IMR-90 (cell line): Measurements from ENCODE around the gene ZDHHC14. TPM values are rescaled to one million over a fixed set of nuclear protein-coding genes. Genes with fewer than 3 reads are reported as not detected.

Experiments
- ATAC-seq: fragments of 200-7000 bp; cut with Tn5 transposase; 2 replicates; pipeline ENCODE4 v1.9.1; 2020; ENCODE audit warnings: low read depth, mild to moderate bottlenecking, moderate library complexity
- BruUV-seq: library from RNA; stranded (reverse); fragments of 400-500 nt; replicated peaks from 2 replicates; lab custom pipeline; 2021; lab: Mats Ljungman, UMichigan
- CTCF ChIA-PET: fragments of 300-600 bp; formaldehyde crosslinking; extraction: SDS; loops from one replicate; lab custom pipeline; 2021; ENCODE audit warnings: antibody characterized with exemption; lab: Yijun Ruan, JAX
- POLR2A ChIA-PET: fragments of 300-600 bp; sonication (Branson Sonifier 250); formaldehyde crosslinking; loops from one replicate; lab custom pipeline; 2022; ENCODE audit warnings: antibody characterized with exemption; ENCODE audit not compliant: unreplicated experiment; lab: Charles Lee
- DNase-seq: peaks from one replicate; pipeline ENCODE4 v3.0.0; 2013
- H2AFZ ChIP-seq: replicated peaks from 2 replicates; pipeline ENCODE3; 2013; ENCODE audit warnings: low read length, mild to moderate bottlenecking; ENCODE audit not compliant: poor library complexity
- H2AK5ac ChIP-seq: 2 replicates; pipeline ENCODE4 v1.6.1; 2013; ENCODE audit warnings: low read depth, low read length, inconsistent platforms
- H2AK9ac ChIP-seq: replicated peaks from 2 replicates; pipeline ENCODE3; 2013; ENCODE audit warnings: mild to moderate bottlenecking, low read depth, low read length, moderate library complexity; ENCODE audit not compliant: poor library complexity
- H2BK120ac ChIP-seq: 2 replicates; pipeline ENCODE4 v1.6.1; 2013; ENCODE audit warnings: low read depth, low read length, inconsistent platforms
- H2BK15ac ChIP-seq: 3 replicates; pipeline ENCODE4 v1.6.1; 2013; ENCODE audit warnings: low read depth, low read length, inconsistent platforms
- H2BK20ac ChIP-seq: 2 replicates; pipeline ENCODE4 v1.6.1; 2013; ENCODE audit warnings: low read depth, mild to moderate bottlenecking, inconsistent platforms, low read length, moderate library complexity
- H2BK5ac ChIP-seq: 2 replicates; pipeline ENCODE4 v1.6.1; 2013; ENCODE audit warnings: mild to moderate bottlenecking, low read depth, low read length, inconsistent platforms; ENCODE audit not compliant: poor library complexity, severe bottlenecking
- H3K14ac ChIP-seq: replicated peaks from 2 replicates; pipeline ENCODE4 v1.6.1; 2013; ENCODE audit warnings: low read depth, low read length, inconsistent platforms
- H3K18ac ChIP-seq: 2 replicates; pipeline ENCODE4 v1.6.1; 2013; ENCODE audit warnings: low read depth, low read length, control low read depth
- H3K23ac ChIP-seq: 2 replicates; pipeline ENCODE4 v1.6.1; 2013; ENCODE audit warnings: low read depth, low read length, inconsistent platforms
- H3K27ac ChIP-seq: 2 replicates; pipeline ENCODE4 v1.5.1; 2013; ENCODE audit warnings: mild to moderate bottlenecking, control low read depth, low read length; ENCODE audit not compliant: insufficient read depth
- H3K27me3 ChIP-seq: 2 replicates; pipeline ENCODE4 v1.6.1; 2013; ENCODE audit warnings: low read length; ENCODE audit not compliant: control insufficient read depth, insufficient read depth
- H3K36me3 ChIP-seq: 2 replicates; pipeline ENCODE4 v1.6.1; 2013; ENCODE audit warnings: low read length, mixed read lengths; ENCODE audit not compliant: control insufficient read depth, insufficient read depth
- H3K4ac ChIP-seq: 2 replicates; pipeline ENCODE4 v1.6.1; 2013; ENCODE audit warnings: low read depth, low read length, inconsistent platforms
- H3K4me1 ChIP-seq: 2 replicates; pipeline ENCODE4 v1.6.1; 2013; ENCODE audit warnings: low read length, mixed read lengths; ENCODE audit not compliant: control insufficient read depth, insufficient read depth
- H3K4me2 ChIP-seq: 2 replicates; pipeline ENCODE4 v1.6.1; 2013; ENCODE audit warnings: low read depth, mild to moderate bottlenecking, control low read depth, low read length, moderate library complexity
- H3K4me3 ChIP-seq: 2 replicates; pipeline ENCODE4 v1.5.1; 2013; ENCODE audit warnings: low read depth, mild to moderate bottlenecking, control low read depth, low read length, moderate library complexity; ENCODE audit not compliant: insufficient read depth
- H3K56ac ChIP-seq: 2 replicates; pipeline ENCODE4 v1.6.1; 2013; ENCODE audit warnings: low read length, inconsistent platforms; ENCODE audit not compliant: insufficient read depth; ENCODE audit errors: extremely low read depth
- H3K79me1 ChIP-seq, 2 experiments: 2 replicates each; pipeline ENCODE4 v1.6.1; 2013; ENCODE audit warnings: low read length in 2 of 2, inconsistent platforms in 1 of 2, low read depth in 1 of 2
- H3K9ac ChIP-seq: 2 replicates; pipeline ENCODE4 v1.6.1; 2013; ENCODE audit warnings: low read depth, low read length, control low read depth
- H3K9me1 ChIP-seq: 2 replicates; pipeline ENCODE4 v1.6.1; 2013; ENCODE audit warnings: low read length, inconsistent platforms; ENCODE audit not compliant: insufficient read depth
- H3K9me3 ChIP-seq: 2 replicates; pipeline ENCODE4 v1.6.1; 2013; ENCODE audit warnings: low read length; ENCODE audit not compliant: control insufficient read depth, insufficient read depth
- H4K20me1 ChIP-seq: 2 replicates; pipeline ENCODE4 v1.6.1; 2013; ENCODE audit warnings: low read length, inconsistent platforms; ENCODE audit not compliant: insufficient read depth
- H4K5ac ChIP-seq: 2 replicates; pipeline ENCODE4 v1.6.1; 2013; ENCODE audit warnings: mild to moderate bottlenecking, low read depth, low read length, control low read depth
- H4K8ac ChIP-seq, 2 experiments: 2 replicates each; pipeline ENCODE4 v1.6.1; 2013; ENCODE audit warnings: low read depth in 2 of 2, low read length in 2 of 2, control low read depth in 1 of 2, inconsistent platforms in 1 of 2
- H4K91ac ChIP-seq: 2 replicates; pipeline ENCODE4 v1.6.1; 2013; ENCODE audit warnings: low read depth, low read length, inconsistent platforms; ENCODE audit not compliant: insufficient read depth
- BHLHE40 ChIP-seq: fragments of 150-350 bp; IDR thresholded peaks from 2 replicates; pipeline ENCODE4 v1.6.1; 2016; ENCODE audit warnings: mild to moderate bottlenecking, low read depth, low read length
- CHD1 ChIP-seq: IDR thresholded peaks from 2 replicates; pipeline ENCODE4 v1.6.1; 2012; ENCODE audit warnings: low read depth, low read length, improper control_type of control experiment
- FOS ChIP-seq: fragments of 150-350 bp; IDR thresholded peaks from 2 replicates; pipeline ENCODE4 v1.6.1; 2016; ENCODE audit warnings: low read depth, low read length
- MAFK ChIP-seq: IDR thresholded peaks from 2 replicates; pipeline ENCODE4 v1.6.1; 2012; ENCODE audit warnings: low read depth, low read length, improper control_type of control experiment
- MAZ ChIP-seq: IDR thresholded peaks from 2 replicates; pipeline ENCODE4 v1.6.1; 2012; ENCODE audit warnings: low read depth, mild to moderate bottlenecking, low read length, improper control_type of control experiment, moderate library complexity, borderline replicate concordance
- MXI1 ChIP-seq: IDR thresholded peaks from 2 replicates; pipeline ENCODE4 v1.6.1; 2012; ENCODE audit warnings: low read depth, mild to moderate bottlenecking, low read length, moderate library complexity, borderline replicate concordance
- NFE2L2 ChIP-seq: fragments of 150-350 bp; IDR thresholded peaks from 2 replicates; pipeline ENCODE4 v1.6.1; 2016; ENCODE audit warnings: low read depth, mild to moderate bottlenecking, low read length
- POLR2A ChIP-seq: IDR thresholded peaks from 2 replicates; pipeline ENCODE4 v1.6.1; 2012; ENCODE audit warnings: mild to moderate bottlenecking, low read depth, low read length
- RAD21 ChIP-seq: IDR thresholded peaks from 2 replicates; pipeline ENCODE4 v1.6.1; 2012; ENCODE audit warnings: low read length, improper control_type of control experiment
- RCOR1 ChIP-seq: IDR thresholded peaks from 2 replicates; pipeline ENCODE4 v1.6.1; 2012; ENCODE audit warnings: mild to moderate bottlenecking, low read length, improper control_type of control experiment; ENCODE audit not compliant: insufficient replicate concordance
- RFX5 ChIP-seq: IDR thresholded peaks from 2 replicates; pipeline ENCODE4 v1.8.0; 2012; ENCODE audit warnings: low read depth, mild to moderate bottlenecking, low read length, moderate library complexity
- SMC3 ChIP-seq: fragments of 150-350 bp; IDR thresholded peaks from 2 replicates; pipeline ENCODE4 v1.6.1; 2016; ENCODE audit warnings: low read depth, mild to moderate bottlenecking, antibody characterized with exemption, low read length, moderate library complexity
- WGBS, 2 experiments: methylation state at CpG; one replicate each; pipeline versions ENCODE4 v1.1.5 to v1.1.7; 2013; ENCODE audit warnings: missing lambda C conversion rate in 2 of 2; ENCODE audit not compliant: insufficient read length in 1 of 2; ENCODE audit errors: extremely low coverage in 2 of 2; 5-methylcytosine and 5-hydroxymethylcytosine counted together
- dilution Hi-C: fragments of 300-500 bp; cut with HindIII; formaldehyde crosslinking; loops from one replicate; pipeline ENCODE4 v1.14.3; 2018; ENCODE audit warnings: low sequenced_read_pairs; ENCODE audit not compliant: unreplicated experiment
- in situ Hi-C: fragments of 300-500 bp; cut with MboI; formaldehyde crosslinking; loops from 3 replicates; pipeline ENCODE4 v1.14.3; 2019; ENCODE audit warnings: low sequenced_read_pairs, inconsistent platforms, mixed read lengths
- intact Hi-C: fragments of 100-400 bp; cut with micrococcal nuclease; formaldehyde crosslinking; loops from 2 replicates; pipeline ENCODE4 v1.10.0; 2022
- polyA plus RNA-seq, 3 experiments: library from polyadenylated mRNA; depleted of rRNA; stranded (reverse); fragments of >200 nt; gene quantifications; 2 replicates each; pipeline ENCODE4 v1.2.3, GENCODE V29; 2012; ENCODE audit warnings: low replicate concordance in 1 of 3
- total RNA-seq: library from RNA; depleted of rRNA; stranded (reverse); fragments of >200 nt; gene quantifications from 2 replicates; pipeline ENCODE4 v1.2.3, GENCODE V29; 2012
- TF ChIP-seq, protein P1 (sequence below): fragments of 150-350 bp; IDR thresholded peaks from 2 replicates; pipeline ENCODE4 v1.6.1; 2016; ENCODE audit warnings: low read depth, mild to moderate bottlenecking, low read length, moderate library complexity, borderline replicate concordance
- TF ChIP-seq, protein P2 (sequence below): conservative IDR thresholded peaks from 2 replicates; pipeline ENCODE4 v1.5.1; 2012; ENCODE audit warnings: mild to moderate bottlenecking, low read depth, low read length, improper control_type of control experiment

The ZDHHC14 gene
- total and polyA plus RNA-seq, 2 of the 4 experiments (the other 2 are of a cell fraction) = 0.90 to 2.0 TPM

DNA sequence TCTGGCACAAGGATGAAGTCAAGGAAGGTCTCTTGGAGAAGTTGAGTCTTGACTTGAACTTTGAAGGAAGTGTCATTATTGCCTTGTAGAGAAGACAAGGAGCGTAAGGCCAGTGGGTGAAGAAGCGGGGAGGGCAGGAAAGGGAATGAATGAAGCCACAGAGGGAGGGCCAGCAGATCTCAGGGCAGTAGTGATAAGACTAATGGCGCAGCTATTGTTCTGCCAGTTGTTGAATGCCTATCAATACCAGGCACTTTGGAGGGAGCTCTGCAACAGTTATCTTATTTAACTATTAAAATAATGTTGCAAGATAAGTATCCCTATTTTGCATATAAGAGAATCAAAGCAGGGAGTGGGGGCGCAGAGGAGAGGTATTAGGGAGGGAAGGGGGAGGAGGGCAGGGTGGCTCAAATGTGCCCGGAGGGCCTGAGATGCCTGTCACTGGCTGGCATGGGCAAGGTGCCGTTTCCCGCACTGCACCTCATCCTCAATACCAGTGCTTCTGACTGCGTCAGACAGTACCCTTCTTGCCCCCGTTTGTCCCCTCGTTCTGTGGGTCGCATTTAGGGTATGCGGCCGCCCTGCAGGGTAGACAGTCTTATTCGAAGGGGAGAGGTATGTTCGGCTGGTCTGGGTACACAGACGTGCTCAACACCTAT, 109.8 kb downstream of the ZDHHC14 start:
- CTCF ChIA-PET = no interaction called here
- peaks cover 6% of the 10 kb centered on the region; the same call in 1 of the 2 replicates for H3K27me3 ChIP-seq

More for the DNA sequence above, 109.8 kb downstream of the ZDHHC14 start:
- no TSS peak for BruUV-seq
- no peak overlapping the region for H2BK20ac ChIP-seq
- H3K4me1 ChIP-seq = no peaks in the 10 kb centered on the region; the same call in 1 of the 2 replicates
- no peak overlapping the region for H3K4ac ChIP-seq
- H2BK5ac ChIP-seq = no peak overlapping the region
- no peaks in the 10 kb centered on the region for H3K9me1 ChIP-seq
- no peak overlapping the region for H3K18ac ChIP-seq
- in situ Hi-C loops (no loop called here), dilution Hi-C loops (no loop called here), intact Hi-C loops (no loop called here)
- POLR2A ChIA-PET = no interaction called here
- WGBS, 2 experiments = 100% methylated on average over 2 of the region's 16 CpGs; no CpG with 5 or more reads in 1 of the 2 experiments
- H3K56ac ChIP-seq = no peak overlapping the region
- no peak overlapping the region for H4K91ac ChIP-seq
- TF ChIP-seq RAD21 (no peak), MXI1 (no peak), BHLHE40 (no peak), RCOR1 (no peak), SMC3 (no peak), MAFK (no peak), MAZ (no peak), RFX5 (no peak), POLR2A (no peak), FOS (no peak), CHD1 (no peak), NFE2L2 (no peak)
- TF ChIP-seq, protein P1, sequence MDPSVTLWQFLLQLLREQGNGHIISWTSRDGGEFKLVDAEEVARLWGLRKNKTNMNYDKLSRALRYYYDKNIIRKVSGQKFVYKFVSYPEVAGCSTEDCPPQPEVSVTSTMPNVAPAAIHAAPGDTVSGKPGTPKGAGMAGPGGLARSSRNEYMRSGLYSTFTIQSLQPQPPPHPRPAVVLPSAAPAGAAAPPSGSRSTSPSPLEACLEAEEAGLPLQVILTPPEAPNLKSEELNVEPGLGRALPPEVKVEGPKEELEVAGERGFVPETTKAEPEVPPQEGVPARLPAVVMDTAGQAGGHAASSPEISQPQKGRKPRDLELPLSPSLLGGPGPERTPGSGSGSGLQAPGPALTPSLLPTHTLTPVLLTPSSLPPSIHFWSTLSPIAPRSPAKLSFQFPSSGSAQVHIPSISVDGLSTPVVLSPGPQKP = no peak
- TF ChIP-seq, protein P2, sequence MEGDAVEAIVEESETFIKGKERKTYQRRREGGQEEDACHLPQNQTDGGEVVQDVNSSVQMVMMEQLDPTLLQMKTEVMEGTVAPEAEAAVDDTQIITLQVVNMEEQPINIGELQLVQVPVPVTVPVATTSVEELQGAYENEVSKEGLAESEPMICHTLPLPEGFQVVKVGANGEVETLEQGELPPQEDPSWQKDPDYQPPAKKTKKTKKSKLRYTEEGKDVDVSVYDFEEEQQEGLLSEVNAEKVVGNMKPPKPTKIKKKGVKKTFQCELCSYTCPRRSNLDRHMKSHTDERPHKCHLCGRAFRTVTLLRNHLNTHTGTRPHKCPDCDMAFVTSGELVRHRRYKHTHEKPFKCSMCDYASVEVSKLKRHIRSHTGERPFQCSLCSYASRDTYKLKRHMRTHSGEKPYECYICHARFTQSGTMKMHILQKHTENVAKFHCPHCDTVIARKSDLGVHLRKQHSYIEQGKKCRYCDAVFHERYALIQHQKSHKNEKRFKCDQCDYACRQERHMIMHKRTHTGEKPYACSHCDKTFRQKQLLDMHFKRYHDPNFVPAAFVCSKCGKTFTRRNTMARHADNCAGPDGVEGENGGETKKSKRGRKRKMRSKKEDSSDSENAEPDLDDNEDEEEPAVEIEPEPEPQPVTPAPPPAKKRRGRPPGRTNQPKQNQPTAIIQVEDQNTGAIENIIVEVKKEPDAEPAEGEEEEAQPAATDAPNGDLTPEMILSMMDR = no peak
- no peak overlapping the region for H3K23ac ChIP-seq
- H4K8ac ChIP-seq = no peak overlapping the region
- H3K14ac ChIP-seq = no peak overlapping the region
- H3K27ac ChIP-seq = no peak overlapping the region
- ATAC-seq (no peak), DNase-seq (no peak)
- H2AFZ ChIP-seq = no peak overlapping the region
- no peak overlapping the region for H2BK15ac ChIP-seq
- no peaks in the 10 kb centered on the region for H3K36me3 ChIP-seq
- H3K9me3 ChIP-seq = no peaks in the 10 kb centered on the region
- no peak overlapping the region for H3K9ac ChIP-seq
- H3K4me3 ChIP-seq = no peak overlapping the region
- H2AK9ac ChIP-seq = no peak overlapping the region
- no peak overlapping the region for H3K4me2 ChIP-seq
- no peak overlapping the region for H4K5ac ChIP-seq
- no peaks in the 10 kb centered on the region for H4K20me1 ChIP-seq
- no peaks in the 10 kb centered on the region for H3K79me1 ChIP-seq
- no peak overlapping the region for H2AK5ac ChIP-seq
- H2BK120ac ChIP-seq = no peak overlapping the region
